H1 (cell line): ENCODE data around the gene ASB3. TPM values are rescaled to one million over a fixed set of nuclear protein-coding genes. Genes with fewer than 3 reads are reported as not detected.

Experiments
- CTCF ChIA-PET: fragments of 300-600 bp; sonication (Branson Sonifier 250); formaldehyde crosslinking; loops from one replicate; lab custom pipeline; 2021; ENCODE audit not compliant: partially characterized antibody; lab: Charles Lee
- POLR2A ChIA-PET: fragments of 300-600 bp; sonication (Branson Sonifier 250); formaldehyde crosslinking; loops from one replicate; lab custom pipeline; 2021; ENCODE audit warnings: inconsistent platforms; ENCODE audit not compliant: partially characterized antibody; lab: Charles Lee
- DNase-seq, 2 experiments: peaks; one replicate each; pipeline versions ENCODE4 v3.0.0 to v3.0.0-alpha.2; 2010 to 2022; ENCODE audit warnings: low spot score in 2 of 2, low read depth in 1 of 2, mixed read lengths in 1 of 2
- FAIRE-seq: peaks from 2 replicates; lab custom pipeline; 2011; peaks lifted over from hg19 to GRCh38; lab: Jason Lieb, UNC
- H2AFZ ChIP-seq: 2 replicates; pipeline ENCODE4 v1.8.1; 2012; ENCODE audit warnings: low read length, inconsistent platforms
- H2AK5ac ChIP-seq: 2 replicates; pipeline ENCODE4 v1.6.1; 2013; ENCODE audit warnings: low read depth, low read length
- H2BK120ac ChIP-seq: replicated peaks from 2 replicates; pipeline ENCODE3; 2013; ENCODE audit warnings: low read depth, low read length, inconsistent platforms
- H2BK12ac ChIP-seq: 2 replicates; pipeline ENCODE4 v1.6.1; 2013; ENCODE audit warnings: low read depth, low read length
- H2BK15ac ChIP-seq: 2 replicates; pipeline ENCODE4 v1.6.1; 2013; ENCODE audit warnings: low read length
- H2BK20ac ChIP-seq: 2 replicates; pipeline ENCODE4 v1.6.1; 2013; ENCODE audit warnings: low read length
- H2BK5ac ChIP-seq: 2 replicates; pipeline ENCODE4 v1.6.1; 2013; ENCODE audit warnings: low read depth, low read length
- H3K14ac ChIP-seq: 2 replicates; pipeline ENCODE4 v1.6.1; 2013; ENCODE audit warnings: inconsistent platforms; ENCODE audit not compliant: insufficient read length
- H3K18ac ChIP-seq: 2 replicates; pipeline ENCODE4 v1.6.1; 2013; ENCODE audit warnings: low read length; ENCODE audit errors: extremely low read depth
- H3K23ac ChIP-seq: 2 replicates; pipeline ENCODE4 v1.6.1; 2013; ENCODE audit warnings: inconsistent platforms; ENCODE audit not compliant: insufficient read length
- H3K23me2 ChIP-seq: 2 replicates; pipeline ENCODE4 v1.6.1; 2013; ENCODE audit warnings: low read depth, low read length
- H3K27ac ChIP-seq: 2 replicates; pipeline ENCODE4 v1.6.1; 2011; ENCODE audit warnings: low read depth, low read length, inconsistent platforms
- H3K27me3 ChIP-seq, 4 experiments: replicated peaks in 1 of 4; 1 replicate in 1 of 4; 2 replicates in 3 of 4; pipeline versions ENCODE4 v1.6.1 to v1.8.1; 2011 to 2013; ENCODE audit warnings: low read length in 3 of 4, mild to moderate bottlenecking in 3 of 4, inconsistent platforms in 2 of 4, mixed read lengths in 2 of 4, moderate library complexity in 1 of 4; ENCODE audit not compliant: control insufficient read depth in 3 of 4, insufficient read depth in 3 of 4; ENCODE audit errors: extremely low read depth in 1 of 4
- H3K36me3 ChIP-seq, 4 experiments: 2 replicates each; pipeline versions ENCODE4 v1.6.1 to v1.8.1; 2011 to 2013; ENCODE audit warnings: mild to moderate bottlenecking in 4 of 4, low read length in 3 of 4, moderate library complexity in 2 of 4, control low read depth in 1 of 4, inconsistent platforms in 1 of 4; ENCODE audit not compliant: insufficient read depth in 4 of 4, control insufficient read depth in 2 of 4
- H3K4ac ChIP-seq: replicated peaks from 2 replicates; pipeline ENCODE3; 2013; ENCODE audit warnings: low read length, low read depth, mixed read lengths, inconsistent platforms; ENCODE audit not compliant: insufficient read length
- H3K4me1 ChIP-seq, 4 experiments: replicated peaks in 1 of 4; 1 replicate in 1 of 4; 2 replicates in 3 of 4; pipeline versions ENCODE4 v1.6.1 to v1.8.1; 2011 to 2013; ENCODE audit warnings: low read length in 3 of 4, inconsistent platforms in 2 of 4, mixed read lengths in 1 of 4; ENCODE audit not compliant: insufficient read depth in 4 of 4, control insufficient read depth in 3 of 4
- H3K4me2 ChIP-seq, 2 experiments: 2 replicates each; pipeline versions ENCODE4 v1.6.1 to v1.8.1; 2011 to 2013; ENCODE audit warnings: low read depth in 2 of 2, low read length in 2 of 2, control low read depth in 1 of 2, inconsistent platforms in 1 of 2, mild to moderate bottlenecking in 1 of 2; ENCODE audit not compliant: insufficient read depth in 1 of 2
- H3K4me3 ChIP-seq, 4 experiments: fragments of 200-600, 300-600 bp in 1 of 4; sonication (generic), shearing (Covaris generic), sonication (Bioruptor Twin) in 1 of 4; 2 replicates each; pipeline versions ENCODE4 v1.5.1 to v1.8.1; 2011 to 2016; ENCODE audit warnings: low read length in 4 of 4, low read depth in 3 of 4, control low read depth in 2 of 4, inconsistent platforms in 2 of 4, mild to moderate bottlenecking in 2 of 4, mixed read lengths in 1 of 4, moderate library complexity in 1 of 4; ENCODE audit not compliant: insufficient read depth in 2 of 4; ENCODE audit errors: extremely low read depth in 1 of 4
- H3K56ac ChIP-seq: replicated peaks from 2 replicates; pipeline ENCODE3; 2013; ENCODE audit warnings: low read depth, mild to moderate bottlenecking, mixed read lengths, low read length, inconsistent platforms; ENCODE audit not compliant: insufficient read length
- H3K79me1 ChIP-seq: 2 replicates; pipeline ENCODE4 v1.6.1; 2013; ENCODE audit warnings: low read depth, low read length, control low read depth
- H3K79me2 ChIP-seq, 2 experiments: 2 replicates each; pipeline versions ENCODE4 v1.6.1 to v1.8.1; 2012 to 2013; ENCODE audit warnings: low read length in 2 of 2, mild to moderate bottlenecking in 2 of 2, inconsistent platforms in 1 of 2; ENCODE audit not compliant: insufficient read depth in 2 of 2, control insufficient read depth in 1 of 2
- H3K9ac ChIP-seq, 4 experiments: replicated peaks in 1 of 4; 1 replicate in 1 of 4; 2 replicates in 3 of 4; pipeline versions ENCODE4 v1.6.1 to v1.8.1; 2011 to 2013; ENCODE audit warnings: low read depth in 3 of 4, low read length in 3 of 4, control low read depth in 2 of 4, mild to moderate bottlenecking in 2 of 4, moderate library complexity in 2 of 4, inconsistent platforms in 1 of 4; ENCODE audit errors: extremely low read depth in 1 of 4
- H3K9me3 ChIP-seq, 2 experiments: 2 replicates each; pipeline versions ENCODE4 v1.6.1 to v1.8.1; 2012 to 2013; ENCODE audit warnings: mild to moderate bottlenecking in 2 of 2, moderate library complexity in 2 of 2, control low read depth in 1 of 2, inconsistent platforms in 1 of 2, low read depth in 1 of 2, low read length in 1 of 2, mixed read lengths in 1 of 2; ENCODE audit not compliant: insufficient read depth in 2 of 2
- H4K20me1 ChIP-seq, 2 experiments: replicated peaks in 1 of 2; 2 replicates each; pipeline versions ENCODE3 to v1.8.1; 2011 to 2013; ENCODE audit warnings: inconsistent platforms in 2 of 2, low read length in 2 of 2, mild to moderate bottlenecking in 1 of 2; ENCODE audit not compliant: insufficient read depth in 2 of 2, control insufficient read depth in 1 of 2
- H4K5ac ChIP-seq: 2 replicates; pipeline ENCODE4 v1.6.1; 2013; ENCODE audit warnings: low read length, low read depth, mixed read lengths, inconsistent platforms; ENCODE audit not compliant: insufficient read length
- H4K8ac ChIP-seq: 2 replicates; pipeline ENCODE4 v1.8.0; 2013; ENCODE audit warnings: mild to moderate bottlenecking, moderate library complexity, low read length, inconsistent platforms; ENCODE audit not compliant: insufficient read depth; ENCODE audit errors: extremely low read depth
- H4K91ac ChIP-seq: replicated peaks from 2 replicates; pipeline ENCODE3; 2013; ENCODE audit warnings: low read length, mixed read lengths, inconsistent platforms; ENCODE audit not compliant: insufficient read length
- BCL11A ChIP-seq, 2 experiments: IDR thresholded peaks; one replicate each; pipeline ENCODE4 v1.6.1; 2011; ENCODE audit warnings: low read depth in 2 of 2, low read length in 2 of 2, mild to moderate bottlenecking in 2 of 2
- FOSL1 ChIP-seq: IDR thresholded peaks from 2 replicates; pipeline ENCODE4 v1.6.1; 2011; ENCODE audit warnings: mild to moderate bottlenecking, low read depth, low read length, moderate library complexity; ENCODE audit not compliant: insufficient read depth
- NRF1 ChIP-seq: IDR thresholded peaks from 2 replicates; pipeline ENCODE4 v1.6.1; 2011; ENCODE audit warnings: mild to moderate bottlenecking, low read depth, low read length, improper control_type of control experiment
- SIN3A ChIP-seq, 2 experiments: IDR thresholded peaks in 1 of 2; conservative IDR thresholded peaks in 1 of 2; 2 replicates each; pipeline ENCODE4 v1.6.1; 2011 to 2012; ENCODE audit warnings: low read length in 2 of 2, improper control_type of control experiment in 1 of 2, low read depth in 1 of 2, mild to moderate bottlenecking in 1 of 2
- SIX5 ChIP-seq: IDR thresholded peaks from 2 replicates; pipeline ENCODE4 v1.6.1; 2011; ENCODE audit warnings: mild to moderate bottlenecking, low read depth, low read length
- TBP ChIP-seq: IDR thresholded peaks from 2 replicates; pipeline ENCODE4 v1.6.1; 2011; ENCODE audit warnings: low read depth, low read length, improper control_type of control experiment
- WGBS, 2 experiments: shearing (Covaris generic) in 1 of 2; methylation state at CpG; one replicate each; pipeline versions ENCODE4 v1.1.6 to v1.1.7; 2013 to 2015; ENCODE audit warnings: low lambda C conversion rate in 2 of 2, mixed read lengths in 2 of 2, inconsistent platforms in 1 of 2, low coverage in 1 of 2, missing lambda C conversion rate in 1 of 2; ENCODE audit not compliant: insufficient replicate concordance in 2 of 2, insufficient coverage in 1 of 2, insufficient read length in 1 of 2; ENCODE audit errors: extremely low coverage in 1 of 2, missing lambda C conversion rate in 1 of 2; 5-methylcytosine and 5-hydroxymethylcytosine counted together
- polyA plus RNA-seq, 7 experiments: library from polyadenylated mRNA; depleted of rRNA in 3 of 7; stranded (reverse) in 5 of 7; unstranded in 2 of 7; fragments of >200 nt in 5 of 7; fragments of 200-250 nt in 2 of 7; gene quantifications; 1 replicate in 5 of 7; 2 replicates in 1 of 7; 4 replicates in 1 of 7; pipeline versions ENCODE4 v1.2.1 to v1.2.3, GENCODE V29; 2011 to 2013; ENCODE audit warnings: missing spikeins in 2 of 7, mixed read lengths in 2 of 7
- total RNA-seq: library from RNA; stranded (reverse); fragmentation: NEBNext Ultra II Directional; extraction: Animal tissue kit (Norgen Biotek cat#: 25700); gene quantifications from 2 replicates; pipeline ENCODE4 v1.2.1, GENCODE V29; 2021

The ASB3 gene
- total and polyA plus RNA-seq, 2 of the 8 experiments (the other 6 are each of a cell fraction or from before 2014, with no cell fraction given): 22.6 to 25.4 TPM

DNA sequence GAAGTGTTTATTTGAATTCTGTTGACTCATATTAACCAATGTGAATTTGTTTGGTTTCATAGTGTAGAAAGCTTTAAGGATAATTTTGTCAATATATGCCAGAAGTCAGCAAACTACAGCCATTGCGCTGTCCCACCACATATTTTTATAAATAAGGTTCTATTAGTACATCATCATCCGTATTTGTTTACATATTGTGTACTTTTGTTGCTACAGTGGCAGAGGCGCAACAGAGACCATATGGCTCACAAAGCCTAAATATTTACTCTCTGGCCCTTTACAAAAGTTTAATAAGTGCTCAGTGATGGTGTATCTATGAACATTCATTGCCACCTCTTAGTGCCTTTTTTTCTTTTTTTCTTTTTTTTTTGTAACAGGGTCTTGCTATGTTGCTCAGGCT is 6.5 kb upstream of the ASB3 start:
- Histone ChIP-seq H3K23me2 (no peaks in the 10 kb centered on the region), H2AFZ (no peak overlapping the region), H4K20me1 (no peaks in the 10 kb centered on the region), H2BK5ac (no peak overlapping the region), H3K14ac (no peak overlapping the region), H3K9me3 (no peaks in the 10 kb centered on the region), H2AK5ac (no peak overlapping the region), H4K8ac (no peak overlapping the region), H3K9ac (peak overlapping the region in 1 of 4 experiments; percentile 44; a peak in 1 of 7 replicates), H3K27ac (no peak overlapping the region), H3K18ac (no peak overlapping the region), H3K4me3 (no peak overlapping the region), H3K4me2 (no peak overlapping the region), H3K4me1 (no peaks in the 10 kb centered on the region), H2BK12ac (no peak overlapping the region), H3K79me1 (no peaks in the 10 kb centered on the region; the same call in 1 of the 2 replicates), H2BK20ac (no peak overlapping the region), H3K36me3 (peaks cover 0 to 24% (median 2%) of the 10 kb centered on the region in 4 experiments; a peak in 5 of 8 replicates), H2BK120ac (no peak overlapping the region), H3K56ac (no peak overlapping the region), H2BK15ac (no peak overlapping the region), H3K23ac (no peak overlapping the region), H3K27me3 (no peaks in the 10 kb centered on the region), H4K91ac (no peak overlapping the region), H3K79me2 (peaks cover 0 to 33% of the 10 kb centered on the region in 2 experiments; a peak in 2 of 4 replicates), H3K4ac (no peak overlapping the region), H4K5ac (no peak overlapping the region)
- ChIA-PET CTCF (no interaction called here), POLR2A (no interaction called here)
- FAIRE-seq (no peak), DNase-seq (no peak)
- 92% methylated on average over 3 of the region's 3 CpGs; no CpG with 5 or more reads in 1 of the 2 experiments for WGBS, 2 experiments
- TF ChIP-seq SIX5 (no peak), FOSL1 (no peak), SIN3A (conservative IDR thresholded peaks at IDR 0.05 in 1 of 2, IDR thresholded peaks at IDR 0.05 in 1 of 2; ENCODE audit: low read depth in 1 of 2, low read length in 2 of 2) (no peak), NRF1 (no peak), BCL11A (IDR thresholded peaks at IDR 0.05; ENCODE audit: low read depth in 2 of 2, low read length in 2 of 2) (no peak), TBP (no peak)
